ENCODE results near the gene CPNE9. TPM values are rescaled to one million over a fixed set of nuclear protein-coding genes. Genes with fewer than 3 reads are reported as not detected.

The CPNE9 gene
- total RNA-seq, 1 donor from 2014 or later: not detected

DNA sequence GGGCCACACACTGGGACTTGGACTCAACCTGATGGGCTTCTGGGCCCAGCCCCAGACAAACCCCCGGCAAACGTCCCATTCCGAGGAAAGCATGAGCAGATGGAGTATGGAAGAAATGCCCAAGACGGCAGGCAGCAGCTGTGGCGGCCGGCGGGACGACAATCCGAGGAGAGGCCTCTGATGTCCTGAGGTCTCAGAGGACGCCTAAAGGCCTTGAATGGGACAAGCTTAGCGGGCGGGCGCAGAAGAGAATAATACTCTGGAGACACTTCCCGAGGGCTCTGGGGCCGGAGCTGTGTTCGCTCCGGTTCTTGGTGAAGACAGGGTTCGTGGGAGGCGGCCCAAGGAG is 45.6 kb downstream of the CPNE9 start:
- Histone ChIP-seq H3K36me3 (ENCODE audit: control insufficient read depth, insufficient read depth, low read length) (peaks cover 8% of the 10 kb centered on the region), H3K27me3 (ENCODE audit: control insufficient read depth, insufficient read depth, low read length) (no peaks in the 10 kb centered on the region), H3K4me3 (ENCODE audit: low read depth, low read length) (peak overlapping the region; percentile 73)
- no peak for DNase-seq (ENCODE audit: low read depth)
- TF ChIP-seq, protein P1, sequence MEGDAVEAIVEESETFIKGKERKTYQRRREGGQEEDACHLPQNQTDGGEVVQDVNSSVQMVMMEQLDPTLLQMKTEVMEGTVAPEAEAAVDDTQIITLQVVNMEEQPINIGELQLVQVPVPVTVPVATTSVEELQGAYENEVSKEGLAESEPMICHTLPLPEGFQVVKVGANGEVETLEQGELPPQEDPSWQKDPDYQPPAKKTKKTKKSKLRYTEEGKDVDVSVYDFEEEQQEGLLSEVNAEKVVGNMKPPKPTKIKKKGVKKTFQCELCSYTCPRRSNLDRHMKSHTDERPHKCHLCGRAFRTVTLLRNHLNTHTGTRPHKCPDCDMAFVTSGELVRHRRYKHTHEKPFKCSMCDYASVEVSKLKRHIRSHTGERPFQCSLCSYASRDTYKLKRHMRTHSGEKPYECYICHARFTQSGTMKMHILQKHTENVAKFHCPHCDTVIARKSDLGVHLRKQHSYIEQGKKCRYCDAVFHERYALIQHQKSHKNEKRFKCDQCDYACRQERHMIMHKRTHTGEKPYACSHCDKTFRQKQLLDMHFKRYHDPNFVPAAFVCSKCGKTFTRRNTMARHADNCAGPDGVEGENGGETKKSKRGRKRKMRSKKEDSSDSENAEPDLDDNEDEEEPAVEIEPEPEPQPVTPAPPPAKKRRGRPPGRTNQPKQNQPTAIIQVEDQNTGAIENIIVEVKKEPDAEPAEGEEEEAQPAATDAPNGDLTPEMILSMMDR (IDR thresholded peaks at IDR 0.05; ENCODE audit: insufficient read depth, low read length, poor library complexity, severe bottlenecking): no peak

DNA sequence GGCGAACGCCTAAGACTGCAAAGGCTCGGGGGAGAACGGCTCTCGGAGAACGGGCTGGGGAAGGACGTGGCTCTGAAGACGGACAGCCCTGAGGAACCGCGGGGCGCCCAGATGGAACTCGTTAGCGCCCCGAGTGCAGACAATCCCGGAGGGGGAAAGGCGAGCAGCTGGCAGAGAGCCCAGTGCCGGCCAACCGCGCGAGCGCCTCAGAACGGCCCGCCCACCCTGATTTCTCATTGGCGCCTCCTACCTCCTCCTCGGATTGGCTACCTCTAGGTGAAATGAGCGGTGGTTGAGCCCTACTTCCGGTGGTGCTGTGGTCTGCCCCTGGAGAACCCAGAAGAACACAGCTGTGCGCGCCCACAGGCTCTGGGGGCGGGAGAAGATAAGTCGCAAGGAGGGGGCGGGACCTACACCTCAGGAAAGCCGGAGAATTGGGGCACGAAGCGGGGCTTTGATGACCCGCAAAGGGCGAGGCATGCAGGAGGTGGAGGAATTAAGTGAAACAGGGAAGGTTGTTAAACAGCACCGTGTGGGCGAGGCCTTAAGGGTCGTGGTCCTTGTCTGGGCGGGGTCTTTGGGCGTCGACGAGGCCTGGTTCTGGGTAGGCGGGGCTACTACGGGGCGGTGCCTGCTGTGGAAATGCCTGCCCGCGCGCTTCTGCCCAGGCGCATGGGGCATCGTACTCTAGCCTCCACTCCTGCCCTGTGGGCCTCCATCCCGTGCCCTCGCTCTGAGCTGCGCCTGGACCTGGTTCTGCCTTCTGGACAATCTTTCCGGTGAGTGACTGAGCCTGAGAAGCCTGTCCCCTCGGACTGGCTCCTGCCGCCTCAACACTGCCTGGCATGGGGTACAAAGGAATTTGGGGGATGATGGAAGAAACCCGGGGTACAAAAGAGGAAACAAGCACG is 46.3 kb downstream of the CPNE9 start, which contains the start of gene OGG1:
Gene OGG1 (plus strand): TSS at position 308 of the 911 bp plus-strand sequence. CDS start 335 bp downstream, at position 643.
- H3K36me3 ChIP-seq (ENCODE audit: control insufficient read depth, insufficient read depth, low read length): peaks cover 6% of the 10 kb centered on the region

DNA sequence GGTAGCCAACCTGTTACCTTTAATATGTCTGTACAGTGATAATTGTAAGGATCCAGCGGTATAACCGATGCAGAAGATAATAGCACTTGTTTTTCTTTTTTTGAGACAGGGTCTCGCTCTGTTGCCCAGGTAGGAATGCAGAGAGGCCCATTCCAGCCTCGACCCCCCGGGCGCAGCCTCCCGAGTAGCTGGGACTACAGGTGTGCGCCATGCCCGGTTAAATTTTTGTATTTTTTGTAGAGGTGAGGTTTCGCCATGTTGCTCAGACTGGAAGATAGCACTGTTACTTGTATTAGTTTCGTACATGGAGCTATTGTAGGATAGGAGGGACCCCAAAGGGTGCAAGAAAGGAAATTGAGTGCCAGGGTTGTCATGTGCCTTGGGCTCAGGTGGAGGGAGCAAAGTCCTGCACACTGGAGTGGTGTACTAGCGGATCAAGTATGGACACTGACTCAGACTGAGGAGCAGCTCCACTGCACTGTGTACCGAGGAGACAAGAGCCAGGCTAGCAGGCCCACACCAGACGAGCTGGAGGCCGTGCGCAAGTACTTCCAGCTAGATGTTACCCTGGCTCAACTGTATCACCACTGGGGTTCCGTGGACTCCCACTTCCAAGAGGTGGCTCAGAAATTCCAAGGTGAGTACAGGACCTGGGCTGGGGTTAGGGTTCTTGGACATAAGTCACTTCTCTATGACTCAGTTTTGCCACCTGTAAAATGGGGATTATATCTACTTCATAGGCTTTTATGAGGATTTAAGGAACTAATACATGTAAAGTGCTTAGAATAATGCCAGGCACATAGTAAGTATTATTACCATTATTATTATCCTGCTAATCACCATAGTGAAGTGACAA is 47.2 kb downstream of the CPNE9 start:
- peaks cover 4% of the 10 kb centered on the region for H3K36me3 ChIP-seq (ENCODE audit: control insufficient read depth, insufficient read depth, low read length)

More for the DNA sequence above, 46.3 kb downstream of the CPNE9 start, which contains the start of gene OGG1:
- H3K4me3 ChIP-seq (ENCODE audit: low read depth, low read length): peak within 1 kb of the TSS; percentile 73
- peak; percentile 93 for DNase-seq (ENCODE audit: low read depth)
- no peaks in the 10 kb centered on the region for H3K27me3 ChIP-seq (ENCODE audit: control insufficient read depth, insufficient read depth, low read length)
- TF ChIP-seq, protein P1 (IDR thresholded peaks at IDR 0.05; ENCODE audit: insufficient read depth, low read length, poor library complexity, severe bottlenecking): no peak

DNA sequence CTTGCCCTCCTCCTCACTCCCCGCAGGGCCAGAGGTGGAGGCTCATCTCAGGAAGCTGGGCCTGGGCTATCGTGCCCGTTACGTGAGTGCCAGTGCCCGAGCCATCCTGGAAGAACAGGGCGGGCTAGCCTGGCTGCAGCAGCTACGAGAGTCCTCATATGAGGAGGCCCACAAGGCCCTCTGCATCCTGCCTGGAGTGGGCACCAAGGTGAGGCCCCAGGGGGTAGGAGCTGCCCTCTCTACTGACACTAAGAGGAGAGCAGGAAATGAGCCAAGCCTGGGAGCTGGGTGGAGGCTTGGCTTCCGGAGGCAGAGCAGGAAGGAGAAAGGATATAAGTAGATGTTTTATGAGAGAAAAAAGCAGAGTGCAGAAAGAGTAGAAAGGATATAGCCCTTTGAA is 51.0 kb downstream of the CPNE9 start:
- Histone ChIP-seq H3K27me3 (ENCODE audit: control insufficient read depth, insufficient read depth, low read length) (no peaks in the 10 kb centered on the region), H3K36me3 (ENCODE audit: control insufficient read depth, insufficient read depth, low read length) (peaks cover 3% of the 10 kb centered on the region), H3K4me3 (ENCODE audit: low read depth, low read length) (no peak overlapping the region)
- TF ChIP-seq, protein P1 (IDR thresholded peaks at IDR 0.05; ENCODE audit: insufficient read depth, low read length, poor library complexity, severe bottlenecking): no peak
- DNase-seq (ENCODE audit: low read depth): no peak

More for the DNA sequence above, 47.2 kb downstream of the CPNE9 start:
- TF ChIP-seq, protein P1 (IDR thresholded peaks at IDR 0.05; ENCODE audit: insufficient read depth, low read length, poor library complexity, severe bottlenecking): no peak
- DNase-seq (ENCODE audit: low read depth): no peak
- Histone ChIP-seq H3K4me3 (ENCODE audit: low read depth, low read length) (peak overlapping the region; percentile 73), H3K27me3 (ENCODE audit: control insufficient read depth, insufficient read depth, low read length) (no peaks in the 10 kb centered on the region)

DNA sequence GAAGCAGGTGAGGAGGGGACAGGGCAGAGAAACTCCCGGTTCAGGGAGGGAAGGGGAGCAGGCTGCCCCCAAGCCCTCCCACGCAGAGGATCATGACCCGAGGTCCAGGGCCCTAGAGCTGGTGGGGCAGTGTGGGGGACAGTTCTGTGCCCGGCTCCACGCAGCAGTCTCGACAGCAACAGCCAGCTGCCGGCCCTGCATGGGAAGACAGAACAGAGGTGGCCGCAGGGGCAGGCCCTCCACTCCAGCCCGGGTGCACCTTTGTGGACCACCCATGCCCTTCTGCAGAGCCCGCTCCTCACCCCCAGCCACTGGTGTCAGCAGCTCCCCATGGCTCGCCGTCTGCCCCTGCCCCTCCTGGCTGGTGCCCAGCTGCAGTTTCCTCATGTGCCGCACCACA is 53.8 kb downstream of the CPNE9 start:
- Histone ChIP-seq H3K36me3 (ENCODE audit: control insufficient read depth, insufficient read depth, low read length) (no peaks in the 10 kb centered on the region), H3K4me3 (ENCODE audit: low read depth, low read length) (no peak overlapping the region), H3K27me3 (ENCODE audit: control insufficient read depth, insufficient read depth, low read length) (no peaks in the 10 kb centered on the region)
- DNase-seq (ENCODE audit: low read depth): no peak
- TF ChIP-seq, protein P1 (IDR thresholded peaks at IDR 0.05; ENCODE audit: insufficient read depth, low read length, poor library complexity, severe bottlenecking): no peak

Measured in kidney epithelial cell (primary cell).